GM18498 (cell line): Measurements from ENCODE around the gene GNAZ.

Source experiments
- ATAC-seq: cut with Tn5 transposase; IDR thresholded peaks from one replicate; pipeline ENCODE4 v1.9.1; 2021; ENCODE audit warnings: mild to moderate bottlenecking, moderate library complexity; ENCODE audit not compliant: unreplicated experiment

GNAZ gene

GRCh38 chr22:23075525-23076216 lies 5.4 kb downstream of the GNAZ start:
- ATAC-seq: no peak

DNA sequence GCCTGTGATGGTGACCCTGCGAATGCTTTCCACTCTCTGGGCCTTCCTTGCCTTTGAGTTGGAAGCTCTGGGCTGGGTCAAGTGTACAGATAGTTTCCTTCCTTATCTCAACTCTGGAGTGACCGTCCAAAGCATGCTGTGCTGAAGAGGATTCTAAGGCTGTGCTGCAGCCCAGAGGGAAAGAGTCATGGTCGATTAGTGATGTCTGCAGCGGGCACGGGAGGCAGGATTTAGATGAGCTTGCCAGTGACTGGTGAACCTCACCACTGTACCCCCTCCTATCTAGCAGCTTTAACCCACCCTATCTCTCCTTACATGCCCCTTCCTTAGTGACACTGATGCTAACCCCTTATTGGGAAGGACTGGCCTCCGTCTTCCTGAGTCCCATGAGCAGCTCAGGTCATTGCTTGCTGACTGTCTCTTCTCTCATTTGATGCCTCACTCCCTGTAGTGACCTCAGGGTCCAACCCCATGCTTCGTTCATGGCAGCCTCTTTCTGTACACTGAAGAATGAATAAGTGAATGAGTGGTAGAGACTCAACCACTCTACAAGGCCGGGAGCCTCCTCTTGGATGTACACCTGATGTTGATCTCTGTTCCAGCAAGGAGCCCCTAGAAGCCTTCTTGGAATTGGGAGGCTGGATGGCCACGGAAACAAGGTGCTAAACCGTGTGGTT lies 6.7 kb downstream of the GNAZ start:
- no peak for ATAC-seq

DNA sequence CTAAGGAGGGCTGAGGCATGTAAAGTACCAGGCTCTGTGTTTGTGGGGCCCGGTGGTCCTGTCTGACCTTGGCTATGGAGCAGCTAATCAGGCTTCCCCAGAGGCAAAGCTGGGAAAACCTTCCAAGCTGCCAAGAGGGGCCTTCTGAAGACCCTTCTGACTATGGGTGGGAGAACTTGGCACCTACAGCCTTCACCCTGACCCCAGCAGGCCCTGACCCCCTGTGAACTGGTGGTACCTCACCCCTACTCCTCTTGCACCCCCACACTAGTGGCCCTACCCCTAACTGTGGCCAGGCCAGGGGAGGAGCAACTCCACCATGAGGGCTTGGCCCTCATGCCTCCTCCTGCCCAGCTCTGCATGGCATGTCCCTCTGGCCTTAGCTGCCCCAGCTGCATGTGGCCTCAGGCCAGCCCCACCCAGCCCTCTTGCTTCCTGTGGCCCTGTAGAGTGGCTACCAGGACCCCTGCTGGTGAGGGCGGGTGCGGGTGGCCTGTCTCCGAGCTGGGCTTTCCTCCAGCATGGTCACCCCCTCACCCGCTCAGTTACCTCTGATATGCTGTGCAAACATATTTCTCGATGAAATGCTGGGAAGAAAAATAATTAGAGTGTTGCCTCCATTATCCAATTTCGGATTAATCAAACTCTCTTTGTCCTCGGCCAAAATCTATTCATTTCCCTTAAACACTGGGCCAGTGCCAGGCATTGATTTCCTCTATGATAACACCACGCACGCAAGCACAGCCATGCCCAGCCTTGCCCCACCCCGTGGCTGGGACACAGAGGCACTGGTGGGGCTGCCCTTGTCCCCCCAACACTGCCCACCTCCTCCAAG lies 7.5 kb downstream of the GNAZ start:
- ATAC-seq: no peak

DNA sequence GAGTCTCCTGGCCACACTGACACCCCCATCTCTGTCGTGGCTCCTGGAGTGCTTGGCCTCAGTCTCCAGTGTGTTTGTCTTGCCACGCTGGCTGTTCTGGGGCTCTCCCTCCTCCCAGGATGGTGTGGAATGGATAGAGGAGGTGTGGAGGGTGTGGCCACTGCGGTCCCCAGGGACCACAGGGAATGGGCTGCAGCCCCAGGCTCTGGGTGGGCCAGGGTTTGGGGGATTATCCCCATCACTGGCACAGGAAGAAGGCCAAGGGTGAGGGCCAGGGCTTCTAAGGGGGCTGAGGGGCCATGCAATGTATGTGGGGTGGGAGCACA lies 8.1 kb downstream of the GNAZ start:
- ATAC-seq: no peak

DNA sequence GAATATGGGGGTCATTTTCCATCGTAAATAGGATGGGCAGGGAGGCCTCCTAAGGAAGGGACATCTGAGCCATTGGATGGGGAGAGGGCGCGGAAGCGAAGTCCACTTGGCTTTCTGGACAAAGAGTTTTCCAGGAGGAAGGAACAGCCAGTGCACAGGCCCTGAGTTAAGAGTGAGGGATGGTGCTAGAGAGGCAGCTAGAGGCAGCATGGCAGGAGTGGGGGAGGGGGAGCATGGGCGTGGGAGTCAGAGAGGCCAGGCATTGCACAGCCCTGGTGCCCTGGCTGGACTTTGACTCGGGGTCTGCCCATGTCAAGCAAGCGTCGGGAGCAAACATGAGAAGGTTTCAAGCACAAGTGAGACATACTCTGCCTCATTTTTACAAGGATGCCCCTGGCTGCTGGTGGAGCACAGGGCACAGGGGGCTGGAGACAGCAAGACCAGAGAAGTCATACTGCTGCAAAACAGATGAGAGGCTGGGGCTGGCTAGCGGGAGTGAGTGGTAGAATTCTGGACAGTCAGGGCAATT lies 9.0 kb downstream of the GNAZ start:
- ATAC-seq: no peak

DNA sequence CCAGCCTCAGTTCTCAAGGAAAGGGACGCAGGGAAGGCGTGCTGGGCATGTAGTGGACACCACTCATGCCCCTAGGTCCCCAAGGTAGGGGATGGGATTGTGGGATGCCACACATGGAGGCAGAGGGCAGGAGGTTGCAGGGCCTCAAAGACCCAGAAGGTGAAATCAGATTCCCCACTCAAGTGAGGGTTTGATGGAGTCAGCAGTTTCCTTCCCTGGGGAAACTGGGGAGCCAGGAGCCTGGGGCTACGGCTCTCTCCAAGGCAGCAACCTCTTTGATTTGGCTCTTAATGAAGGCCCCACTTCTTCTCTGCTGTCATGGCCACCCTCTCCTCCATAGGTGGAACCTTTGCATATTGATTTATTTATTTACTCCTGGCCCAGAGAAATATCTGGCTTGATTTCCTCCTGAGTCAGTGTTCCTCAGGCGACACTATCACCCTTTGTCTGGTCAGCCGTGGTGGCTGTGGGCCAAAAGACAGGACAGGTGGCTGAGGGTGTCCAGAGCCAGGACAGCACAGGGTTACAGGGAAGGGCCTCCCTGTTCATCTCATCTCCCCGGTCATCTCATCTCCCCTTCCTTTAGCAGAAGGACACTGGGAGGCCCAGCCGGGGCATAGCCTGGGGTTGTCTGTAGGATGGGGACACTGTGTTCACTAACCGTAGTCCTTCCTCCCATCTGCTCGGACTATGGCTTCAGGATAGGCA lies 9.6 kb downstream of the GNAZ start:
- no peak for ATAC-seq

DNA sequence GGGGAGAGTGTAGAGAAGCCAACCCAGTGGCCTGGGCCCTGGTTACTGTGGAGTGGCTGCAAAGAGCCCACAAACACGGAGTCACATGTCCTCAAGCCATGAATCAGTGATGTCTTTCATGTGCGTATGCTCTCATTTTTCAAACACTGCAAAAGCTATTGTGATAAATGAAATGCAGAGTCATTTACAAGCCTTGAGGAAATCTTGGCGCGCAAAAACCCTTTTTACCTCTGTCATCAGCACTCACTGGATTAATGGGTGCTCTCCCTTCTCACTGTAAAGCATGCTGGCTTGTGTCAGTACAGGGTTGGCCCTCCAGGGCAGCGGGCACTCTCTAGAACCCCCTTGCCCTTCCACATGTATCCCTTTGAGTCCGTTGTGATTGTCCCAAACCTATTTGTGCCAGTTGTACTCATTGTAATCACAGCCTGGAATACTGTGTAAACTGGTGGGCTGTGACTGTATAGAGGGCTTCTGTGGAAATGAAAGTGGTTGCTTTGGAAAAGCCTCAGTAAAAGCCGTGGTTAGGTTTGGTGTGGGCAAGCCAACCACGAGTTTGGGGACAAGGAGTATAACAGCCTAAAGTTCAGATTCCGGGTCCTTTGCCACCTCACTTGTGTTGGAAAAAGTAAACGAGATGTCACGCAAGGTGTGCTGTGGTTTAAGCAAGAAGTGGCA lies 10.4 kb downstream of the GNAZ start:
- ATAC-seq: no peak

GRCh38 chr22:23082534-23083314 lies 12.4 kb downstream of the GNAZ start:
- no peak for ATAC-seq

GRCh38 chr22:23083315-23084021 lies 13.1 kb downstream of the GNAZ start:
- no peak for ATAC-seq

- ATAC-seq: no peak
Observed at GRCh38 chr22:23084453-23085350, 14.4 kb downstream of the GNAZ start.

DNA sequence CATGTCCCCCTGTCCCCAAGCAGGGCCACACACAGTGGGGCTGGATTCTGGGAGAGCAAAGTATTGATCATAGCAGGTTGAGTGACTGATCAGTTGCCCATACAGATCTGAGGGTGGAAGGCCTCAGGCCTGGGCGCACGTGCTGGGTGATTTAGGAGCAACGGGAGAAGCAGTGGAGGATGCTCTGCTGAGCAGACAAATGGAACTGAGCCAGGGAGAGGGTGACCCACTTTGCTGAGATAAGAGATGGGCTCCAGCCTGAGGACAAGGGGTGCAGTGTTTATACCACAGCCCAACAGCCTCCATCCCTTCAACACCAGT lies 15.0 kb downstream of the GNAZ start:
- no peak for ATAC-seq

- ATAC-seq: no peak
Observed at GRCh38 chr22:23085785-23086184, 15.5 kb downstream of the GNAZ start.

DNA sequence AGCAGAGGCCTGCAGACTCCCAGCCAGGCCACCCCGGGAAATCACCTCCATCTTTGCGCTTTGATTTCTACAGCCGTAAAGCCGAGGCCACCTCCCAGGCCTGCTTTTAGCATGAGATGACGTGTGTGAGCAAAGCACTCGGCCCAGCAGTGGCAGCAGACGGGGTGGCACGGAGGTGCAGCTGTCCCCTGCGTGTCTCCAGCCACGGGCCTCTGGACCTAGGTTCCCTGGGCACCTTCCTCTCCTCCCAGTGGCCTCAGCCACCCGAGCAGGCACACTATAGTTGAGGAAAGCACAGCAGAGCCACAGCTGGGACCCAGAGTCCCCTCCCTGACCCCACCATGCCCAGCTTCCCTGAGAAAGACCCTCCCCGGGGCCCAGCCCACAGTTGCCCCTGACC lies 15.9 kb downstream of the GNAZ start:
- no peak for ATAC-seq

GRCh38 chr22:23086787-23087186 lies 16.5 kb downstream of the GNAZ start:
- ATAC-seq: no peak

GRCh38 chr22:23088199-23088604 lies 17.9 kb downstream of the GNAZ start:
- no peak for ATAC-seq

- no peak for ATAC-seq
Observed at GRCh38 chr22:23089010-23089409, 18.7 kb downstream of the GNAZ start.

DNA sequence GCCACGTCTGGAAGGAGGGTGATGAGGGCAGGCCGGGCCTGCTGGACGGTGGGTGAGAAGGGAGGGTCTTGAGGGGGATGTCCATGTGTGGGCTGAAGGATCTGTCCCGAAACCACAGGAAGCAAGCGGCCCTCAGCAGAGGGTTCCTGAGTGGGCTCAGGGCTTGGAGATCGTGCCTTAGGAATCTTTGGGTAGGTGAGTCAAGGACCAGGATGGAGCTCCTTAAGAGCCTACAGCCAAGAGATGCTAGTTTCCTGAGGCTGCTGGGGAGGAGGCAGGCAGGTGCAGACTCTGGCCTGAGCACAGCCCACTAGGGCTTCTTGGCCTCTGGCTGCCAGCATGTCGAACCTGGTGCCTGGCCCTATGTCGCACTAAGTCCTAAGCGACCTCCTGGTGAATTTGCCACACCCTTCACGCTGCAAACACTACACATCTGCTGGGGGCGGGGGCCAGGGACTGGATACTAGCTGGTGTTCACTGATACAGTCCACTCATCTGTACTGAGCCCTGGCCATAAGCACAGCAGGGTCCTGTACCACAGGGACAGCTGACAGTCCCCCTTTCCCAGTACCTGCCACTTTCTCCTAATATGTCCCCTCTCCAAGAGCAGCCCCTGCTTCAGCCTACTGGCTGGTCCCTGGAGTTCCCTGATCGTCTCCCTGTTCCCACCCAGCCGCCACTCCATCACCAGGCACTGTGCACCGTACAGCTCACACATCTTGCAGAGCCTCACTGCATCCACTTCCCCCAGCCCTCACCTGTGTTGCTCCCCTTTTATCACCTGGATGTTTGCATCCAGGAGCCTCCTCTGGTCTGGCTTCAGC lies 19.5 kb downstream of the GNAZ start:
- no peak for ATAC-seq

DNA sequence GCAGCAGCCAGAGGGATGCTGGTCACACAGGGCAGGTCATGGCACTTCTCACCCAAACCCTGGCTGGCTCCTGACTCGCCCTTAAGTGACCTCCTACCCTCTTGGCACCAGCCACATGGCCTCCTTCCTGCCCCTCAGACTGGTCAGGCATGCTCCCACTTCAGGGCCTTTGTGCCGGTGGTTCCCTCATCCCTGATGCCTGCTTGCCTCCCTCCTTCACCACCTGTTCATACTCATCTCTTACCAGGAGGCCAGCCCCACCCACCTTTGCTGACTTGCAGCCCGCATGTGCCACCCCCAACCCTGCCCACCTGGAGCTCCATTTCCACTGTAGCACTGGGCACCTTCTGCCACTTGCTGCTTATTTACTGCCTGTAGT lies 20.1 kb downstream of the GNAZ start:
- ATAC-seq: no peak
